ENCODE results near the gene CREB5.

- TF ChIP-seq NR2C2 (CRISPR knock-in tag; IDR thresholded peaks at IDR 0.05) = no peak
- no peak for TF ChIP-seq ZNF138 (CRISPR knock-in tag; conservative IDR thresholded peaks at IDR 0.05)
- no peak for TF ChIP-seq ELF4 (CRISPR knock-in tag; IDR thresholded peaks at IDR 0.05; ENCODE audit: low read depth)
- TF ChIP-seq NR1H2 (CRISPR knock-in tag; IDR thresholded peaks at IDR 0.05) = no peak
- no peak for TF ChIP-seq NR3C1 (CRISPR knock-in tag; conservative IDR thresholded peaks at IDR 0.05; ENCODE audit: low read depth)
- TF ChIP-seq ZNF512 (CRISPR knock-in tag; IDR thresholded peaks at IDR 0.05; ENCODE audit: borderline replicate concordance) = no peak
- no peak for TF ChIP-seq CBFB (CRISPR knock-in tag; IDR thresholded peaks at IDR 0.05; ENCODE audit: low read depth)
Measured at GRCh38 chr7:28830846-28831245, 418.5 kb downstream of the CREB5 start.
